Mesodermal cell (in vitro differentiated cells): ENCODE results near the gene RBM18.

ENCODE experiments used
- H3K27ac ChIP-seq: 2 replicates; pipeline ENCODE4 v1.7.0; 2013; ENCODE audit warnings: mild to moderate bottlenecking, low read depth, low read length, moderate library complexity; ENCODE audit not compliant: severe bottlenecking
- H3K36me3 ChIP-seq: 2 replicates; pipeline ENCODE4 v1.7.1; 2013; ENCODE audit warnings: mild to moderate bottlenecking, low read length, moderate library complexity; ENCODE audit not compliant: control insufficient read depth, insufficient read depth
- H3K4me1 ChIP-seq: one replicate; pipeline ENCODE4 v1.7.1; 2013; ENCODE audit warnings: mild to moderate bottlenecking, low read length; ENCODE audit not compliant: insufficient read depth, control insufficient read depth, poor library complexity, severe bottlenecking
- H3K4me3 ChIP-seq: 2 replicates; pipeline ENCODE4 v1.7.0; 2013; ENCODE audit warnings: low read length, control low read depth, mild to moderate bottlenecking; ENCODE audit not compliant: insufficient read depth, poor library complexity, severe bottlenecking; ENCODE audit errors: extremely low read depth
- H3K9me3 ChIP-seq: 2 replicates; pipeline ENCODE4 v1.7.1; 2013; ENCODE audit warnings: mild to moderate bottlenecking, low read length, moderate library complexity; ENCODE audit not compliant: control insufficient read depth
- WGBS, 2 experiments: methylation state at CpG; one replicate each; pipeline ENCODE4 v1.1.5; 2013; ENCODE audit warnings: missing lambda C conversion rate in 2 of 2; ENCODE audit not compliant: insufficient coverage in 2 of 2; 5-methylcytosine and 5-hydroxymethylcytosine counted together

RBM18 gene

GRCh38 chr9:122190597-122191381 is 73.9 kb downstream of the RBM18 start:
- H3K9me3 ChIP-seq, result no peaks in the 10 kb centered on the region
- no peak overlapping the region for H3K4me3 ChIP-seq
- 94 to 95% methylated on average over 8 to 10 of the region's 12 CpGs for WGBS, 2 experiments
- no peak overlapping the region for H3K27ac ChIP-seq
- H3K4me1 ChIP-seq, result no peaks in the 10 kb centered on the region
- H3K36me3 ChIP-seq, result no peaks in the 10 kb centered on the region

GRCh38 chr9:122188369-122188768 is 76.3 kb downstream of the RBM18 start:
- H3K9me3 ChIP-seq, result no peaks in the 10 kb centered on the region
- 85 to 100% methylated on average over 2 to 3 of the region's 6 CpGs for WGBS, 2 experiments

More at GRCh38 chr9:122188369-122188768, 76.3 kb downstream of the RBM18 start:
- Histone ChIP-seq H3K36me3 (no peaks in the 10 kb centered on the region), H3K4me3 (no peak overlapping the region), H3K27ac (no peak overlapping the region), H3K4me1 (no peaks in the 10 kb centered on the region)
